Measurements from ENCODE around the gene CLEC2L.

- TF ChIP-seq CTCF (IDR thresholded peaks at IDR 0.05; ENCODE audit: poor library complexity, severe bottlenecking) (no peak), EP300 (conservative IDR thresholded peaks at IDR 0.05; ENCODE audit: poor library complexity, severe bottlenecking) (no peak), REST (IDR thresholded peaks at IDR 0.05; ENCODE audit: borderline replicate concordance) (no peak)
Measured at GRCh38 chr7:139536152-139536551, 12.7 kb downstream of the CLEC2L start.

All from neural cell (in vitro differentiated cells).